GM21381 (cell line): ENCODE data around the gene ERBB4.

Experiments used
- ATAC-seq: cut with Tn5 transposase; IDR thresholded peaks from one replicate; pipeline ENCODE4 v1.9.1; 2021; ENCODE audit warnings: mild to moderate bottlenecking, moderate library complexity; ENCODE audit not compliant: unreplicated experiment

ERBB4 gene

GRCh38 chr2:211380041-211380440, 1158.6 kb downstream of the ERBB4 start:
- no peak for ATAC-seq

DNA sequence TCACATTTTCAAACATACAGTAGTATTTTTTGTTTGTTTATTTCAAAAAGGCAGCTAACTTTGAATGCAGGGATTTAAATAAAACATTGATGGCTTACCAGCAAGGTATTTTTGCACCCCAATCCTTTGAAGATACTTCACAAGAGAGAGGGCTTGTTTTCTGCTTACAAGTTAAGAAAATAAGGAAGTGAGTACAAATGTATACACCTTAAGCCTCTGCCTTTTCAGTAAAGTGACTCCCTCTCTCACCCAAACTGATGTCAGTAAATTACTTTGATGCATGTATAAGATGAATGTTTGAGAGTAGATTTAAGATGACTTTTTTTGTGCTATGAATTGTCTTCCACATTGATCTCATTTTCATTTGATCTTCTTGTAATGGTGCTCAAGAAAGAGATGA, 1162.2 kb downstream of the ERBB4 start:
- ATAC-seq = no peak

DNA sequence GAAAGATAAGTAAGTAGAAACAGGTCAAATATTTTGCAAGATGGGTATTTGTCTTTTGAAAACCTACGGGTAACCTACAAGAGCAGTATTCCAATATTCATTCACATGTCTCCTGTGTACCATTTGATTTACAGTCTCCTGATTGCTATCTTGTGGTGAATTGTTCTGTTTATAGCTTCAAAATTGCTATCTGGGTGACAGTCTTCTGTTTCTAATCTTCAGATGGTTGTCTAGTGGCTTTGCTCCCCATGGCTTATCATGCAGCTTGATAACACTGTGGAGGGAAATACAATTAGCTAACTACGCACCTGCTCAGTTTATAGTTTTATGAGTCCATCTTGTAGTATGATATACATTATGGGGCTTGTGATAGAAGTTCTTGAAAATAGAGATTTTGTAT, 1165.4 kb downstream of the ERBB4 start:
- ATAC-seq = no peak

DNA sequence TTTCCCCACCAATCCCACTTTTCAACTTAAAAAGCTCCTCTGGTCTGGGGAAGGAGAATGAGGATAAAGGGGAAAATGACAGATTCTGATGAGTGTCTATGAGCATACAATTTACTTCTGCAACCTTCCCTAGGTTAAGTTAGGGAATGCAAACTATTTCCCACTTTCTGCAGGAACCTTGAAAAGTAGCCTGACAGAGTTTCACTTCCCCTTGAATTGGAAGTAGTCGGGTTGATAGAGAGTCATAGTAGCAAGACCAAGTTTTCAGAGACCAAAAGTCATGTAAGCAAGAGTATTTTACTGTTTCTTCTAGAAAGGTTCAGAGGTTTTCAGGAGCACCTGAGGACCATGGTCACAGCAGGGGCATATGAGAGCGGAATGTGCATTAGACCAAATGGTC, 1167.1 kb downstream of the ERBB4 start:
- ATAC-seq = no peak

GRCh38 chr2:211368467-211368866, 1170.1 kb downstream of the ERBB4 start:
- no peak for ATAC-seq

GRCh38 chr2:211367711-211368110, 1170.9 kb downstream of the ERBB4 start:
- ATAC-seq = peak; percentile 89

DNA sequence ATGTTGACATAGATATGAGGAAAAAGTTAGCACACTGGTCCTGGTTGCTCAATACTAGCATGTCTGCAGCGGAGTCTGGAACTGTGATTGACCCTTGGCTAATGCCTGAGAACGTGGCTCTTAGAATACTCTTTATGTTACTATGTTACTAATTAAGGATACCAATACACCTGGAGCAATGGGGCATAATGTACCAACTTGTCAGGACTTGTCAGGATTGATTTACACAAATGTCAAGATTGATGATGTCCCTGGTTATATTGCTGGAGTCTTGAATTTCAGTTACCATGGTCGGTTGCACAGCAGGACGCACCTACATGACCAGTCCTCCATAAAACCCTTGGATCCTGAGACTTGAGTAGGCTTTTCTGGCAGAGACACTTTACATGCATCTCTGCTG, 1171.3 kb downstream of the ERBB4 start:
- ATAC-seq = no peak

GRCh38 chr2:211364911-211365310, 1173.7 kb downstream of the ERBB4 start:
- ATAC-seq = no peak

GRCh38 chr2:211361383-211361782, 1177.2 kb downstream of the ERBB4 start:
- ATAC-seq = no peak

DNA sequence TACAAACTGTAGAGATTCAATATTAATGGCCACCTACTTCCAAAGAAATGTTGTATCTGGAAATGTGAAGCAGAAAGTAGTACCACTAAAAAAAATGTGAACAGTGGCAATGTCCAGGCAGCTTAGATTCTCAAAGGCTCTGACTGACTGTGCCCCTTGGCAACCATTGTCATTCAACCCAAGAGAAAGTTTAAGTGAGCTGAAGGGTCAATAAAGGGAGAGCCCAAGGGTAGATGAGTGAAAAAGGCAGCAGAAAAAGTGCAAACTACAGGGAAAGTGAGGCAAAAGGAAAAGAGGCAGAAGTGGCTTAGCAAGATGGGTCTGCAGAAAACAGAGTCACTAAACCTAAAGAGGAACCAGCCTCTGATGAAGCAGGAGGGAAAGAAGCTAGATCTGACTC, 1179.3 kb downstream of the ERBB4 start:
- ATAC-seq = no peak

- ATAC-seq = no peak
These were observed 1180.1 kb downstream of the ERBB4 start for GRCh38 chr2:211358504-211358903.

GRCh38 chr2:211354481-211354880, 1184.1 kb downstream of the ERBB4 start:
- no peak for ATAC-seq

DNA sequence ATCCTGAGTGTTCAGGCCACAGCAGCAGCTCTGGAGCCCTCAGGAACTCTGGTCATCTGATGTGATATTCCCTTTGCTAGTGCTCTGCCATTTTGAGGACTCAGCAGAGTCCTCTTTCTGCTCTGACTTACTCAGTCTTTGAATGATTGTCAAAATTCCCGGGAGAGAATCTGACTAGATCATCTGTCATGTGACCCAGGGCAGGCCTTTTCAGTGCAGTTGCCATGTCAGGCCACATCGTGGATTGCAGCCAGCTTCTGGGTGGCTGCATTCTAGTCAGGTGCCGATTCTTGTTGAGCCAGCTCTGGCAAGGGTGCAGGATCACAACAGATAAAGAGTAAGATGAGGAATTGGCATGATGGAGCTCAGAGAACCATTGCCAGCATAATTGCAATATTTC, 1186.6 kb downstream of the ERBB4 start:
- ATAC-seq = no peak

DNA sequence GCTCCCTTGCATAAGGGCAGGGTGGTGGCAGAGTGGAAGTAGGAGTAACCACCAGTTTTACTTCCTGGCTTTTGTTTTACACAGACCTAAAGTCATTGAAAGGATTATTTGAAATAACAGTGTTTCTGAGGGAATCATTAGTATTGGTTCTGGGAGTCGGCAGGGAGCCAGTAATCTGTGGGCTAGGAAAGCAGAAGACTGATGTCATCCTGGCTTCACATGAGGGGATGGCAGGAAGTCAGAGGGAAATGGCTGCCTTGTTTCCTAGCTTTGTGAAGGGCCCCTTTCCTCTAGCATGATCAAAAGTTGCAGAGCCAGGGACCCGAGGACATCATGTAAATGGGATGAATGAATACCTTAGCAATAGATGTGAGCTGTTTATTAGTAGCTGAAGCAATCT, 1189.6 kb downstream of the ERBB4 start:
- no peak for ATAC-seq

GRCh38 chr2:211347328-211347727, 1191.3 kb downstream of the ERBB4 start:
- no peak for ATAC-seq

DNA sequence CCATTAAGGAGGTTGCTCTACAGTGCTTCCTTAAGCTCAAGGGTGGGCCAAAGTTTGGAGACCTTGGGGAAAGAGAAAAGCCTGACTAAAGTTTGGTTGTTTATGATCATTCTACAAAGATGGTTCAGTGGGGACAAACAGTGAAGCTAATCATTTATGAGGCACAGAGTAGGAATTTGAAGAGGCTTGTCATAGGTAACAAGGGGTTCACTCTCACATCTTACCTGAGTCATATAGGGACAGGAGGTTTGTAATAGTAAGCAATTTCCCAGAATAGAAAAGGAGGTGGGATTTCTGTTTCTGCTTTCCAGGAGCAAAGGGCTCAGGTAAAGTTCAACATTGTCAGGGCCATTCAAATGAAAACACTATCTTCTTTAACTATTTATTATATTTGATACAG, 1194.3 kb downstream of the ERBB4 start:
- no peak for ATAC-seq

- ATAC-seq = no peak
These were observed 1205.2 kb downstream of the ERBB4 start for GRCh38 chr2:211333377-211333776.

GRCh38 chr2:211331736-211332135, 1206.9 kb downstream of the ERBB4 start:
- ATAC-seq = no peak

DNA sequence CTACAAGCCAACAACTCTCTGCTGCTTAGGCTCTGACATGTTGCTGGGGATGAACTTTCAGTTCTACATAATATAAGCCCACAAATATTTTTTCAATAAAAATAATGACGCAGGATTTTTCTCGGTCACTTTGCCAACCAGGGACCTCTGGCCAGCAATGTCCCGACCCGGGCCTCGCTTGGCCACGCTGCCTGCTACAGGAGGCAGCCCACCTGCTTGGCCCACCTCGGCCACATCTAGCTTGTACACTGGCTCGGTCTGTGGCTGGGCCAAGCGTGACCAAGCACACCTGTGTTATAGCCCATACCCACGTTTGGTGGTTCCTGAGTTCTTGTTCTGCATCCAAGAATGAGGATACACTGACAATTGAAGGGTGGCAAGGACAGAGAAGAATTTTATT, 1208.7 kb downstream of the ERBB4 start:
- no peak for ATAC-seq

DNA sequence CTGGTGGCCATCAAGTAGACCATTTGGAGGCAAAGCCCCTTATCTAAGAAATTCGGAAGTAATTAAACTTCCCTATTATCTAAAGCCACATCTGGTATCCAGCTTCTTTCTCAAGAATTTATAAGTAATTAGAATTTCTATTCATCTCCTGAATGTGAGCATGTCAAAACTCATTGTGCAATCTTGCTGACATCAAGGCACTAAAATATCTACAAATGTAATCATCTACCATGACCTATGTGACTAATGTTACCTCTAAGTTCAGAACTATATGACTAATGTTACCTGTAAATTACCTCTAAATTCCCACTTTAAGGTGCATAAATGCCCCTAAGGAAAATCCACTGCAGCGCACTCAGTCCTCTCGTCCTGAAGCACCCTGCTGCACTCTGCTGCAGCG, 1209.2 kb downstream of the ERBB4 start:
- ATAC-seq = no peak

- no peak for ATAC-seq
These were observed 1210.5 kb downstream of the ERBB4 start for GRCh38 chr2:211328126-211328525.
